Heart right ventricle (tissue), 16 donors: Measurements from ENCODE around the gene PPP1R14C. TPM values are rescaled to one million over a fixed set of nuclear protein-coding genes. Genes with fewer than 3 reads are reported as not detected.
"Not testable (repeated sequence)": the region's sequence is repeated elsewhere in the genome, so short reads cannot be mapped to it uniquely, and the experiment has no call there.

ENCODE experiments used
- ATAC-seq, 8 donors: fragments of 200-7000 bp; cut with Tn5 transposase; one replicate each; pipeline ENCODE4 v1.9.1; 2020; ENCODE audit warnings: mild to moderate bottlenecking in 8 of 8, moderate library complexity in 8 of 8, moderate number of reproducible peaks in 1 of 8
- DNase-seq, 2 donors: peaks; one replicate each; pipeline ENCODE4 v3.0.0-alpha.2; 2020
- H3K27ac ChIP-seq, 10 donors: fragments of 200-600 bp; sonication (generic) in 2 of 10; one replicate each; pipeline versions ENCODE4 v1.5.0 to v1.8.0; 2020 to 2022; ENCODE audit warnings: mild to moderate bottlenecking in 3 of 10
- H3K27me3 ChIP-seq, 7 donors: fragments of 200-600 bp; one replicate each; pipeline ENCODE4 v1.8.0; 2021 to 2022; ENCODE audit warnings: mild to moderate bottlenecking in 2 of 7
- H3K36me3 ChIP-seq, 9 donors: fragments of 200-600 bp; sonication (generic) in 1 of 9; one replicate each; pipeline versions ENCODE4 v1.5.0 to v1.8.0; 2020 to 2022; ENCODE audit warnings: mild to moderate bottlenecking in 2 of 9
- H3K4me1 ChIP-seq, 9 donors: fragments of 200-600 bp; sonication (generic) in 1 of 9; one replicate each; pipeline versions ENCODE4 v1.5.0 to v1.8.0; 2020 to 2022; ENCODE audit warnings: mild to moderate bottlenecking in 4 of 9
- H3K4me3 ChIP-seq, 10 donors: fragments of 200-600 bp; sonication (generic) in 2 of 10; one replicate each; pipeline versions ENCODE4 v1.5.0 to v1.8.0; 2020 to 2022; ENCODE audit warnings: mild to moderate bottlenecking in 7 of 10, moderate library complexity in 2 of 10
- H3K9me3 ChIP-seq, 11 donors: fragments of 200-600 bp in 10 of 11; sonication (generic) in 2 of 11; one replicate each; pipeline versions ENCODE4 v1.5.0 to v1.8.0; 2013 to 2022; ENCODE audit warnings: mild to moderate bottlenecking in 2 of 11, control low read depth in 1 of 11, moderate library complexity in 1 of 11
- WGBS, 2 donors: extraction: QIAGEN DNeasy Blood & Tissue Kit; methylation state at CpG; one replicate each; pipeline ENCODE4 v1.1.7; 2013; ENCODE audit warnings: inconsistent platforms in 1 of 2; 5-methylcytosine and 5-hydroxymethylcytosine counted together
- intact Hi-C, 10 donors: fragments of 100-400 bp; cut with DNase I; formaldehyde crosslinking; loops; one replicate each; pipeline versions ENCODE4 v1.11.1 to v1.14.2; 2022
- polyA plus RNA-seq, 2 donors: library from polyadenylated mRNA; stranded (reverse); fragments of 200-250 nt; gene quantifications; one replicate each; pipeline ENCODE4 v1.2.3, GENCODE V29; 2013
- total RNA-seq, 10 donors: library from RNA; stranded (reverse); fragmentation: NEBNext Ultra II Directional in 3 of 10; extraction: Animal tissue kit (Norgen Biotek cat#: 25700) in 3 of 10; gene quantifications; one replicate each; pipeline versions ENCODE4 v1.2.1 to v1.2.4, GENCODE V29; 2021 to 2023
- TF ChIP-seq, protein P1 (sequence below), 9 donors: fragments of 200-600 bp; sonication (generic) in 2 of 9; IDR thresholded peaks; one replicate each; pipeline versions ENCODE4 v1.5.0 to v1.8.0; 2021 to 2022; ENCODE audit warnings: antibody characterized with exemption in 9 of 9, mild to moderate bottlenecking in 5 of 9, moderate library complexity in 1 of 9
- donor health status: Arrhythmogenic right ventricular cardiomyopathy.
- donor health status: ischemic (EF 13 %, LVEDD 7.1; RV severe dilation, severe dysfunction).
- donor health status: healthy with polysubstance abuse.
- donor health status: DM: no; HTN: yes; CAD: no.
- donor health status: DM: no; HTN: no; CAD: no.
- donor health status: ischemic (EF 25% LVEDD 6.9; RV normal size, moderate dysfunction).
- donor health status: ischemic (EF 25% LVEDD 5.7; RV mildly dilated, moderate dysfunction).
- donor health status: healthy.
- donor health status: DM: yes; HTN: yes; CAD: no.
- donor health status: Ischemic cardiomyopathy.
- donor health status: ischemic (EF 35%, LVEDD 5.7; RV mildly dilated, moderate dysfunction).
- donor health status: nonischemic (EF 11% LVEDD 7.7; RV severe dilation, severe dysfunction).
- donor health status: DM: yes; HTN: yes; CAD: no.
- donor health status: PGD.
- donor health status: ischemic (EF 29% LVEDD 5.4; RV normal size, mild dysfunction).
- donor health status: nonischemic (EF 23%, LVEDD 6.1; RV moderate dilation, normal function).

PPP1R14C gene
- total and polyA plus RNA-seq, 12 donors = 22.6 to 145 (median 92.1) TPM

DNA sequence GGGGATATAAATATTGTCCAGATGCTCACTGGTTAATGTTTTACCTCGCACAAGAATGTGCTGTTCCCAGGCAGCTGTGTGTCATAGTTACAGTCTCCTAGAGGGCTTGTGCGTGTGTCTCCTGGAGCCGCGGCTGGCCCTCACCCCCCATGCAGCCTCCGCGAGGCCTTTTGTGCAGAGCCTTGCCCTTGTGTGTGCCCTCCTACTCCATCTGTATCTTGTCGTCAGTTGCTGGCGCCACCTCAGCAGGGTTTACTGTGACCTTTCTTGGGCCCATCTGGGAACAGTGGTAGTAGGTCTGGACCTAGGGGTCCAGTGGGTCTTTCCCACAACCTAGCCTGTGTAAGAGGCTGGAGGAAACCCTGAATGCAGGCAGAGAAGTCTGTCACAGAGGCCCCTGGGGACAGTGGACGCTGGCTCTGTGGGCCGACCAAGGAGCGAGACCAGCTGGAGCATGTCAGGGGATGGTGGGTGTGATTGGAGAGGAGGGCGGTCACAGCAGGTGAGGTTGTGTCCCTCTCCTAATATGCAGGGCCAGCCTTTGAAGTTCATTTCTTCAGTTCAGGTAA is 35.2 kb downstream of the PPP1R14C start:
- intact Hi-C loops = loop anchor here in 2 of 10 donors (2.0 to 5.0 kb wide), 3 partner anchors 33 to 59 kb away; partner anchors contain the start of gene PPP1R14C (in 1 of the 2)
- TF ChIP-seq, protein P1, sequence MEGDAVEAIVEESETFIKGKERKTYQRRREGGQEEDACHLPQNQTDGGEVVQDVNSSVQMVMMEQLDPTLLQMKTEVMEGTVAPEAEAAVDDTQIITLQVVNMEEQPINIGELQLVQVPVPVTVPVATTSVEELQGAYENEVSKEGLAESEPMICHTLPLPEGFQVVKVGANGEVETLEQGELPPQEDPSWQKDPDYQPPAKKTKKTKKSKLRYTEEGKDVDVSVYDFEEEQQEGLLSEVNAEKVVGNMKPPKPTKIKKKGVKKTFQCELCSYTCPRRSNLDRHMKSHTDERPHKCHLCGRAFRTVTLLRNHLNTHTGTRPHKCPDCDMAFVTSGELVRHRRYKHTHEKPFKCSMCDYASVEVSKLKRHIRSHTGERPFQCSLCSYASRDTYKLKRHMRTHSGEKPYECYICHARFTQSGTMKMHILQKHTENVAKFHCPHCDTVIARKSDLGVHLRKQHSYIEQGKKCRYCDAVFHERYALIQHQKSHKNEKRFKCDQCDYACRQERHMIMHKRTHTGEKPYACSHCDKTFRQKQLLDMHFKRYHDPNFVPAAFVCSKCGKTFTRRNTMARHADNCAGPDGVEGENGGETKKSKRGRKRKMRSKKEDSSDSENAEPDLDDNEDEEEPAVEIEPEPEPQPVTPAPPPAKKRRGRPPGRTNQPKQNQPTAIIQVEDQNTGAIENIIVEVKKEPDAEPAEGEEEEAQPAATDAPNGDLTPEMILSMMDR (IDR thresholded peaks at IDR 0.05) = no peak
- whole genome bisulfite sequencing, 2 donors = 31 to 54% methylated on average over 12 of the region's 12 CpGs
- Histone ChIP-seq H3K4me1 (peaks cover under 1 to 64% (median 20%) of the 10 kb centered on the region in 9 donors), H3K27me3 (no peaks in the 10 kb centered on the region), H3K9me3 (no peaks in the 10 kb centered on the region), H3K27ac (peak overlapping the region; percentile 75 to 96 (median 86)), H3K36me3 (no peaks in the 10 kb centered on the region), H3K4me3 (no peak overlapping the region)
- DNase-seq (peak in 1 of 2 donors; percentile 44), ATAC-seq (peak; percentile 32 to 80 (median 58))

DNA sequence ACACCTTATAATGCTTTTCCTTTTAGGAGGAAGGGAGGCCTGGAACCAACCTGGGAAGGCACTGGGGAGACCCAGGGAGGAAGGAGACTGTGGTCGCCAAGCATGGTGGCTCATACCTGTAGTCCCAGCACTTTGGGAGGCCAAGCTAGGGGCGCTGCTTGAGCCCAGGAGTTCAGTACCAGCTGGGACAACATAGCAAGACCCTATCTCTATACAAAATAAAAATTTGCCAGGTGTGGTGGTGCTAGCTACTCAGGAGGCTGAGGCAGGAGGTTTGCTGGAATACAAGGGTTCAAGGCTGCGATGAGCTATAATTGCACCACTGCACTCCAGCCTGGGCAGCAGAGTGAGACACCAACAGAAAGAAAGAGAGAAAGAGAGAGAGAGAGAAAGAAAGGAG is 36.2 kb downstream of the PPP1R14C start:
- no peak for ATAC-seq
- peaks cover 2 to 57% (median 20%) of the 10 kb centered on the region in 9 donors for H3K4me1 ChIP-seq
- peak overlapping the region in 9 of 10 donors; percentile 75 to 96 (median 89) for H3K27ac ChIP-seq

DNA sequence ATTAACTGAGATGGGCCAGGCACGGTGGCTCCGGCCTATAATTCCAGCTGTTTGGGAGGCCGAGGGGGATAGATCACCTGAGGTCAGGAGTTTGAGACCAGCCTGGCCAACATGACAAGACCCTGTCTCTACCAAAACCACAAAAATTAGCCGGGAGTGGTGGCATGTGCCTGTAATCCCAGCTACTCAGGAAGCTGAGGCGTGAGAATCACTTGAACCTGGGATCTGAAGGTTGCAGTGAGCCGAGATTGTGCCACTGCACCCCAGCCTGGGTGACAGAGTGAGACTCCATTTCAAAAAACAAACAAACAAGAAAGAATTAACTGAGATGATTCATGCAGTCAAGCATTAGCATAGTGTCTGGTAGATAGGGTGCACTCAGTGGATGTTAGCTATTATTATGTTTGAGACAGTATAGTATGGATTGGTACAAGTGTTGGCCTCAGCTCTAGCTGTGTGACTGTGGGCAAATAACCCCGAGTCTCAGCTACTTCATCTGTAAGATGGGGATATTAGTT is 37.1 kb downstream of the PPP1R14C start:
- intact Hi-C loops = loop anchor here in 1 of 10 donors (5.0 kb wide), 1 partner anchor 57 kb away; no protein-coding TSS in a partner anchor
- 73 to 78% methylated on average over 7 of the region's 7 CpGs for WGBS, 2 donors

More for the DNA sequence above, 36.2 kb downstream of the PPP1R14C start:
- TF ChIP-seq, protein P1 (IDR thresholded peaks at IDR 0.05) = no peak
- H3K27me3 ChIP-seq = no peaks in the 10 kb centered on the region
- 94 to 97% methylated on average over 3 of the region's 3 CpGs for WGBS, 2 donors
- no peak for DNase-seq
- H3K36me3 ChIP-seq = no peaks in the 10 kb centered on the region
- intact Hi-C loops = loop anchor here in 1 of 10 donors (5.0 kb wide), 1 partner anchor 58 kb away; no protein-coding TSS in a partner anchor
- H3K9me3 ChIP-seq = no peaks in the 10 kb centered on the region
- no peak overlapping the region for H3K4me3 ChIP-seq

DNA sequence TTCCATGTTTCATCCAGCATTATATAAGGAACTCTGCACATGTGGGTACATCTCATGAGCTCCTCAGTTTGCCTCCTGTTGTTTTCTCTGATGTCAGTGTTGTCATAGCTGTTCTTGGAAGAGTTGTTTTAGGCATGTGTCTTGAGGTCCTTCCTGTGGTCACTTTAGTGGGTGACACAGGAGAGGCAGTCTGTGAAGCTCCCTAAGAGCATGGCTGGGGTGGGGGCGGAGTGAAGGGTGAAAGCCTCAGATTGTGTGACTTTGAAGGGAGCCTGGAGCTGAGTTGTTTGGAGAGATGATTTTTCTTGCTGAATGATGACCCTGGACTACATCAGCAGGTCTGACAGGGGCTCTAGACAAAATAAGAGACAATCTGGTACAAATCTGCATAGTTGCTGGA is 37.7 kb downstream of the PPP1R14C start:
- intact Hi-C loops = no loop called here
- peaks cover 2 to 48% (median 19%) of the 10 kb centered on the region in 9 donors for H3K4me1 ChIP-seq
- 83 to 90% methylated on average over 1 of the region's 1 CpG for WGBS, 2 donors
- ATAC-seq = no peak
- H3K9me3 ChIP-seq = no peaks in the 10 kb centered on the region
- TF ChIP-seq, protein P1 (IDR thresholded peaks at IDR 0.05) = no peak
- H3K27me3 ChIP-seq = no peaks in the 10 kb centered on the region
- no peak for DNase-seq
- H3K36me3 ChIP-seq = no peaks in the 10 kb centered on the region
- H3K27ac ChIP-seq = peak overlapping the region in 9 of 10 donors; percentile 18 to 96 (median 71)
- no peak overlapping the region for H3K4me3 ChIP-seq

More for the DNA sequence above, 37.1 kb downstream of the PPP1R14C start:
- H3K9me3 ChIP-seq, H3K36me3 ChIP-seq, H3K4me3 ChIP-seq, ATAC-seq, DNase-seq, H3K27me3 ChIP-seq: not testable (repeated sequence)
- Histone ChIP-seq H3K27ac (peak overlapping the region; percentile 14 to 96 (median 75)), H3K4me1 (peaks cover 2 to 53% (median 20%) of the 10 kb centered on the region in 9 donors)
